Measurements from ENCODE around the gene CST5. TPM values are rescaled to one million over a fixed set of nuclear protein-coding genes. Genes with fewer than 3 reads are reported as not detected.

Gene CST5
- total RNA-seq, 2 experiments from 2014 or later: not detected

GRCh38 chr20:23923311-23923710 lies 43.8 kb upstream of the CST5 start:
- no TSS peak for BruUV-seq (replicated peaks)
- no peaks in the 10 kb centered on the region for H3K4me1 ChIP-seq (ENCODE audit: insufficient read depth, low read length, poor library complexity, severe bottlenecking)

GRCh38 chr20:23920408-23921325 lies 41.1 kb upstream of the CST5 start:
- ChIA-PET POLR2A (no interaction called here), CTCF (ENCODE audit: unreplicated experiment) (no interaction called here)
- Histone ChIP-seq H3K4me2 (ENCODE audit: low read length) (no peak overlapping the region), H3K79me2 (ENCODE audit: insufficient read depth, low read depth, low read length) (no peaks in the 10 kb centered on the region), H4K20me1 (ENCODE audit: insufficient read depth, low read length) (no peaks in the 10 kb centered on the region), H3K4me1 (ENCODE audit: insufficient read depth, low read length, poor library complexity, severe bottlenecking) (no peaks in the 10 kb centered on the region), H2AFZ (ENCODE audit: low read length) (no peak overlapping the region), H3K27ac (ENCODE audit: low read depth, low read length, poor library complexity, severe bottlenecking) (no peak overlapping the region), H3K9me3 (ENCODE audit: low read length) (no peaks in the 10 kb centered on the region), H3K4me3 (ENCODE audit: low read depth, low read length, poor library complexity, severe bottlenecking) (no peak overlapping the region), H3K36me3 (ENCODE audit: insufficient read depth, low read length) (no peaks in the 10 kb centered on the region), H3K9me2 (ENCODE audit: insufficient read depth, low read length) (no peaks in the 10 kb centered on the region)
- TF ChIP-seq EZH2phosphoT487 (IDR thresholded peaks at IDR 0.05; ENCODE audit: borderline replicate concordance, low read depth, low read length): no peak
- no peak for TF ChIP-seq CTCF (conservative IDR thresholded peaks at IDR 0.05; ENCODE audit: low read length)
- intact Hi-C loops (cut with micrococcal nuclease; ENCODE audit: unreplicated experiment): no loop called here
- BruUV-seq (replicated peaks): no TSS peak
- no peak for DNase-seq (ENCODE audit: low spot score)

More at GRCh38 chr20:23923311-23923710, 43.8 kb upstream of the CST5 start:
- Histone ChIP-seq H3K9me2 (ENCODE audit: insufficient read depth, low read length) (no peaks in the 10 kb centered on the region), H3K36me3 (ENCODE audit: insufficient read depth, low read length) (no peaks in the 10 kb centered on the region), H3K4me3 (ENCODE audit: low read depth, low read length, poor library complexity, severe bottlenecking) (no peak overlapping the region), H2AFZ (ENCODE audit: low read length) (no peak overlapping the region), H3K4me2 (ENCODE audit: low read length) (no peak overlapping the region), H4K20me1 (ENCODE audit: insufficient read depth, low read length) (no peaks in the 10 kb centered on the region), H3K79me2 (ENCODE audit: insufficient read depth, low read depth, low read length) (no peaks in the 10 kb centered on the region), H3K27ac (ENCODE audit: low read depth, low read length, poor library complexity, severe bottlenecking) (no peak overlapping the region), H3K9me3 (ENCODE audit: low read length) (no peaks in the 10 kb centered on the region)
- CTCF ChIA-PET (ENCODE audit: unreplicated experiment): no interaction called here
- TF ChIP-seq EZH2phosphoT487 (IDR thresholded peaks at IDR 0.05; ENCODE audit: borderline replicate concordance, low read depth, low read length) (no peak), CTCF (conservative IDR thresholded peaks at IDR 0.05; ENCODE audit: low read length) (no peak)
- POLR2A ChIA-PET: no interaction called here
- intact Hi-C loops (cut with micrococcal nuclease; ENCODE audit: unreplicated experiment): no loop called here
- DNase-seq (ENCODE audit: low spot score): no peak

- no peaks in the 10 kb centered on the region for H4K20me1 ChIP-seq (ENCODE audit: insufficient read depth, low read length)
- CTCF ChIA-PET (ENCODE audit: unreplicated experiment): no interaction called here
- H3K9me2 ChIP-seq (ENCODE audit: insufficient read depth, low read length): no peaks in the 10 kb centered on the region
- no peak overlapping the region for H2AFZ ChIP-seq (ENCODE audit: low read length)
- POLR2A ChIA-PET: no interaction called here
- no peaks in the 10 kb centered on the region for H3K36me3 ChIP-seq (ENCODE audit: insufficient read depth, low read length)
- intact Hi-C loops (cut with micrococcal nuclease; ENCODE audit: unreplicated experiment): no loop called here
- no peak overlapping the region for H3K4me2 ChIP-seq (ENCODE audit: low read length)
- no peak for DNase-seq (ENCODE audit: low spot score)
- H3K27ac ChIP-seq (ENCODE audit: low read depth, low read length, poor library complexity, severe bottlenecking): no peak overlapping the region
- TF ChIP-seq CTCF (conservative IDR thresholded peaks at IDR 0.05; ENCODE audit: low read length) (no peak), EZH2phosphoT487 (IDR thresholded peaks at IDR 0.05; ENCODE audit: borderline replicate concordance, low read depth, low read length) (no peak)
- no peak overlapping the region for H3K4me3 ChIP-seq (ENCODE audit: low read depth, low read length, poor library complexity, severe bottlenecking)
- no peaks in the 10 kb centered on the region for H3K9me3 ChIP-seq (ENCODE audit: low read length)
- no peaks in the 10 kb centered on the region for H3K4me1 ChIP-seq (ENCODE audit: insufficient read depth, low read length, poor library complexity, severe bottlenecking)
- no peaks in the 10 kb centered on the region for H3K79me2 ChIP-seq (ENCODE audit: insufficient read depth, low read depth, low read length)
- no TSS peak for BruUV-seq (replicated peaks)
These were observed 39.3 kb upstream of the CST5 start for GRCh38 chr20:23918896-23919295.

Data from OCI-LY7 (cell line).